Gastrocnemius medialis (tissue), 4 donors: ENCODE measurements around the gene RCBTB1.

Experiments used
- POLR2A ChIP-seq, 2 donors: fragments of 450-650 bp; IDR thresholded peaks; one replicate each; pipeline ENCODE4 v1.6.1; 2017; ENCODE audit warnings: antibody characterized with exemption in 2 of 2, mild to moderate bottlenecking in 2 of 2, moderate library complexity in 2 of 2
- TF ChIP-seq, protein P1 (sequence below), 5 experiments: fragments of 450-650 bp in 3 of 5; fragments of 200-600 bp in 2 of 5; sonication (generic) in 2 of 5; IDR thresholded peaks in 4 of 5; conservative IDR thresholded peaks in 1 of 5; 1 replicate in 4 of 5; 2 replicates in 1 of 5; pipeline ENCODE4 v1.5.1; 2016 to 2019; ENCODE audit warnings: antibody characterized with exemption in 5 of 5, mild to moderate bottlenecking in 3 of 5, moderate library complexity in 3 of 5

DNA sequence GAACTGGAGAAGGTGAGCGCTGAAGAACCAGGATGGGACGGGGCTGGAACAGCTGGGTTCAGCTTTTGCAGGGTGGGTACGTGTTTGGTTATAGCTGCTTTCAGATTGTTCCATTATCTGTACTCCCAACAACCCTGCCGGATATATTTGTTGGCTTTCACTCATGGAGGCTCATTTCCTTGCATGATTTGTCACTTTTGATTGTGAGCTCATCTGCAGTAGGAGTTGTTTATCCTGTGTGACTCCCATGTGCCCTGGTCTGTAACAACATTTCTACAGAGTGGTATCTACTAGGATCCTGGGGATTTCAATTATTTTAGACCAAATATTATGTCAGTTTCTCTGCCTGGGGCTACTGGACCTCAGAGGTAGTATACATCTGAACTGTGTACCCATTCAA lies 48.4 kb upstream of the RCBTB1 start:
- TF ChIP-seq, protein P1, sequence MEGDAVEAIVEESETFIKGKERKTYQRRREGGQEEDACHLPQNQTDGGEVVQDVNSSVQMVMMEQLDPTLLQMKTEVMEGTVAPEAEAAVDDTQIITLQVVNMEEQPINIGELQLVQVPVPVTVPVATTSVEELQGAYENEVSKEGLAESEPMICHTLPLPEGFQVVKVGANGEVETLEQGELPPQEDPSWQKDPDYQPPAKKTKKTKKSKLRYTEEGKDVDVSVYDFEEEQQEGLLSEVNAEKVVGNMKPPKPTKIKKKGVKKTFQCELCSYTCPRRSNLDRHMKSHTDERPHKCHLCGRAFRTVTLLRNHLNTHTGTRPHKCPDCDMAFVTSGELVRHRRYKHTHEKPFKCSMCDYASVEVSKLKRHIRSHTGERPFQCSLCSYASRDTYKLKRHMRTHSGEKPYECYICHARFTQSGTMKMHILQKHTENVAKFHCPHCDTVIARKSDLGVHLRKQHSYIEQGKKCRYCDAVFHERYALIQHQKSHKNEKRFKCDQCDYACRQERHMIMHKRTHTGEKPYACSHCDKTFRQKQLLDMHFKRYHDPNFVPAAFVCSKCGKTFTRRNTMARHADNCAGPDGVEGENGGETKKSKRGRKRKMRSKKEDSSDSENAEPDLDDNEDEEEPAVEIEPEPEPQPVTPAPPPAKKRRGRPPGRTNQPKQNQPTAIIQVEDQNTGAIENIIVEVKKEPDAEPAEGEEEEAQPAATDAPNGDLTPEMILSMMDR (IDR thresholded peaks at IDR 0.05 in 4 of 5, conservative IDR thresholded peaks at IDR 0.05 in 1 of 5): no peak
- TF ChIP-seq POLR2A (IDR thresholded peaks at IDR 0.05): no peak
